Esophagus muscularis mucosa (tissue), 4 donors: Measurements from ENCODE around the gene DCDC2C. TPM values are rescaled to one million over a fixed set of nuclear protein-coding genes. Genes with fewer than 3 reads are reported as not detected.
A peak's percentile ranks its signal among the peaks of the same experiment; 100 is the strongest.

Source experiments
- DNase-seq: peaks from one replicate; pipeline ENCODE4 v3.0.0-alpha.2; 2017; ENCODE audit errors: extremely low spot score
- H3K27ac ChIP-seq, 4 donors: fragments of 200-600 bp; sonication (generic); replicated peaks in 1 of 4; 1 replicate in 3 of 4; 2 replicates in 1 of 4; pipeline ENCODE4 v1.5.1; 2016 to 2019; ENCODE audit warnings: mild to moderate bottlenecking in 1 of 4
- H3K27me3 ChIP-seq, 4 donors: fragments of 200-600 bp; sonication (generic); one replicate each; pipeline versions ENCODE4 v1.5.1 to v1.6.0; 2016 to 2019
- H3K36me3 ChIP-seq, 4 donors: fragments of 200-600 bp; sonication (generic); one replicate each; pipeline ENCODE4 v1.5.1; 2016 to 2019
- H3K4me1 ChIP-seq, 4 donors: fragments of 200-600 bp; sonication (generic); one replicate each; pipeline ENCODE4 v1.5.1; 2016 to 2019
- H3K4me3 ChIP-seq, 4 donors: fragments of 200-600 bp; sonication (generic); 1 replicate in 2 of 4; 2 replicates in 2 of 4; pipeline ENCODE4 v1.5.1; 2016 to 2019; ENCODE audit warnings: mild to moderate bottlenecking in 4 of 4, moderate library complexity in 1 of 4
- H3K9me3 ChIP-seq, 4 donors: fragments of 200-600 bp; sonication (generic); 1 replicate in 3 of 4; 2 replicates in 1 of 4; pipeline ENCODE4 v1.5.1; 2016 to 2019
- CTCF ChIP-seq, 3 experiments: fragments of 200-600 bp in 2 of 3; fragments of 450-650 bp in 1 of 3; sonication (generic) in 2 of 3; IDR thresholded peaks; one replicate each; pipeline ENCODE4 v1.5.1; 2017 to 2019; ENCODE audit warnings: antibody characterized with exemption in 3 of 3, mild to moderate bottlenecking in 2 of 3, moderate library complexity in 1 of 3
- EP300 ChIP-seq: sonication (generic); formaldehyde crosslinking; IDR thresholded peaks from one replicate; pipeline ENCODE4 v1.6.1; 2017; ENCODE audit warnings: antibody characterized with exemption
- POLR2A ChIP-seq: fragments of 450-650 bp; IDR thresholded peaks from one replicate; pipeline ENCODE4 v1.6.1; 2017; ENCODE audit warnings: antibody characterized with exemption, moderate library complexity, mild to moderate bottlenecking, low read depth
- POLR2AphosphoS5 ChIP-seq, 2 donors: sonication (generic); formaldehyde crosslinking; IDR thresholded peaks; one replicate each; pipeline ENCODE4 v1.6.1; 2017; ENCODE audit warnings: antibody characterized with exemption in 2 of 2
- WGBS: methylation state at CpG from one replicate; pipeline ENCODE4 v1.1.5; 2018; 5-methylcytosine and 5-hydroxymethylcytosine counted together
- intact Hi-C: fragments of 100-400 bp; cut with DNase I; formaldehyde crosslinking; loops from one replicate; pipeline ENCODE4 v1.15.1; 2023
- total RNA-seq, 4 donors: library from RNA; depleted of rRNA; stranded (reverse); fragments of >200 nt; gene quantifications; one replicate each; pipeline versions ENCODE4 v1.1.0 to v1.2.1, GENCODE V29; 2016

Gene DCDC2C
- total RNA-seq, 4 donors from 2014 or later: 0.83 TPM; not detected in 3

DNA sequence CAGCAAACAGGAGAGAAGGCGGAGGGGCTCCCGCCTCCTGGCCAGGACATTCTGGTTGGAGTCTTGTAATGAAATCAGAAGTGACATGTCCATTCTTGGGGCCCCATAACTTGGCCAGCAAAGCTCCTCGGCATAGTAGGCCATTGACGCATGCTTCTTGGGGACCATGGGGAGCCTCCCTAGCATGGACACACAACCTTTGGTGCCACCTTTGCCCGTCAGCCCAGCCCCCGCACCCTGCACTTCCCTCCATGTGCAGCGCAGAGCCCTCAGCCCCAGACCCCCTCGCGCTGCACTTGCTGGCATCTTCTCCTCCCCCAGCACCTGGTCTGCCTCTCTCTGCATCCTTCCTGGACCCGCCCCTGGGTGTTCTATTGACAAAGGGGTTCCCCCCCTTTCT lies 23.1 kb downstream of the DCDC2C start:
- TF ChIP-seq EP300: no peak
- TF ChIP-seq POLR2AphosphoS5 (IDR thresholded peaks at IDR 0.05): no peak
- TF ChIP-seq CTCF (IDR thresholded peaks at IDR 0.05): no peak
- TF ChIP-seq POLR2A: no peak
- Histone ChIP-seq H3K27ac (no peak overlapping the region), H3K4me3 (no peak overlapping the region)

GRCh38 chr2:3727397-3728045 lies 24.1 kb downstream of the DCDC2C start:
- no peak for DNase-seq
- H3K9me3 ChIP-seq: no peaks in the 10 kb centered on the region
- H3K4me3 ChIP-seq: peak overlapping the region in 1 of 4 donors; percentile 18
- H3K27ac ChIP-seq: no peak overlapping the region
- no peaks in the 10 kb centered on the region for H3K36me3 ChIP-seq
- intact Hi-C loops: no loop called here
- no peak for TF ChIP-seq POLR2A
- TF ChIP-seq CTCF (IDR thresholded peaks at IDR 0.05): no peak
- no peak for TF ChIP-seq EP300
- TF ChIP-seq POLR2AphosphoS5 (IDR thresholded peaks at IDR 0.05): no peak
- H3K27me3 ChIP-seq: peaks cover 0 to 36% (median 0%) of the 10 kb centered on the region in 4 donors
- 71% methylated on average over 9 of the region's 12 CpGs for WGBS
- H3K4me1 ChIP-seq: peaks cover 0 to 11% (median 7%) of the 10 kb centered on the region in 4 donors

More for the DNA sequence above, 23.1 kb downstream of the DCDC2C start:
- WGBS: 91% methylated on average over 9 of the region's 10 CpGs
- no peak for DNase-seq
- Histone ChIP-seq H3K36me3 (no peaks in the 10 kb centered on the region), H3K27me3 (peaks cover 0 to 36% (median 0%) of the 10 kb centered on the region in 4 donors), H3K9me3 (no peaks in the 10 kb centered on the region), H3K4me1 (peaks cover 0 to 11% (median 7%) of the 10 kb centered on the region in 4 donors)
- intact Hi-C loops: no loop called here

DNA sequence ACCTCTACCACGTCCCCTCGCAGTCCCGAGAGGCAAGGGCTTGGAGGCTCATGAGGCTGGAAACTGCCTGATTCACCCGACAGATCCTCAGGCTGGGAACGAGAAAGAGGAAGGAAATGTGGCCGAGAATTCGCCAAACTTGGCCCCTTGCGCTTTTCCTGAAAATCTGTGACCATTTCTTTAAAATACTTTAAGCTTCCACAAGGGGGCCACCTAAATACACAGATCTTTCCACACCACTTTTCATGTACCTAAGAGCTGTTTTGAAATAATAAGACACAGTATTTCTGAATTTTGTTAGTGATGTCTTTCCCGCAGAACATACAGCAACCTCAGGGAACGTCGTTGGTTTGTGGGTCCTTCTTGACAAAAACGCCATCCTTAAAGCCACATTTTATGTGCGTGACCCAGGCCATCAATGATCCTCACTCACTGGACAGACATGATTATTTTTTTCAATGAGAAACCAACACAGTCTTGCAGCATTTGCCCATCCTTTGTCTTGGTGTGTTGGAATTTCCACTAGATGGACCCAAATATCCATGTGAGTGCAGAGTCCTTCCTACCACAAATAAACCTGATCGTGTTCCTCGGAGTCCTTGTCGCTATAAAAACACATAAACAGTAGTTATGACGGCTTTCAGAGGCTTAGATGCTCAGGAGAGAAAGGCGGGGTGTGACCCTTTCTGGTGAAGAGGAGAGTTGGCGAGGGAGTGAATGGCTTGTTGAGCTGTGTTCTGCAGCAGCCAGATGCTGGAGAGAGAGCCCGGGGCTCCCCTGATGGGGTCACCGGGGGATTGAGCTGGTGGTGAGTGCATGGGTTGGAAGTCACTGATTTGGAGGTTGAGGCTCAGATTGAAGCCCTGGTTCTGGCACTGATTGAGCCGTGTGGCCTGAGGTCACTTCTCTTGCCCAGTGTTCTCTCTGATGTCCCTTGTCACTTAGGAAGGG lies 25.0 kb downstream of the DCDC2C start:
- Histone ChIP-seq H3K36me3 (no peaks in the 10 kb centered on the region), H3K27me3 (peaks cover 0 to 36% (median 0%) of the 10 kb centered on the region in 4 donors), H3K27ac (no peak overlapping the region), H3K9me3 (no peaks in the 10 kb centered on the region), H3K4me1 (peaks cover 0 to 11% (median 7%) of the 10 kb centered on the region in 4 donors), H3K4me3 (peak overlapping the region in 1 of 4 donors; percentile 18)
- TF ChIP-seq EP300 (no peak), POLR2A (no peak), POLR2AphosphoS5 (IDR thresholded peaks at IDR 0.05) (no peak), CTCF (IDR thresholded peaks at IDR 0.05) (peak; percentile 48 to 63 (median 54))
- intact Hi-C loops: no loop called here
- DNase-seq: no peak
- 30% methylated on average over 22 of the region's 22 CpGs for WGBS

DNA sequence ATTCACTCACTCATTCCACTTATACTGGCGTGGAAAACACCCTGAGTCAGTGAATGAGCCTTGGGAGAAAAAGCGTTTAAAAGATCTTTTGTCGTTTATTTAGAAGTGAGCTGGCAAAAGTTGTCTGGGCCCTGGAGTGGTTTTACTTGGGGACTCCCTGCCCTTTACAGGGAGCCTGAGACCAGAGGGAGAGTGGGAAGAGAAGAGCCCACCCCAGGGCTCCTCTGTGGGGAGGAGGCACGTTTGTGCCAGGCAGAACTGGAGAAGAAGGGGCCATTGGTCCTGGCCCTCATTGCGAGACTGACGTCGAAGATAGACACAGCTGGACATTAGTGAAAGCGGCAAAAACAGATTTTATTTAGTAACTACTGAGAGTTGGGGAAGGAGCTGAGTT lies 25.7 kb downstream of the DCDC2C start:
- H3K4me1 ChIP-seq: peaks cover 0 to 11% (median 7%) of the 10 kb centered on the region in 4 donors
- intact Hi-C loops: no loop called here
- no peaks in the 10 kb centered on the region for H3K9me3 ChIP-seq
- peaks cover 0 to 38% (median 0%) of the 10 kb centered on the region in 4 donors for H3K27me3 ChIP-seq
- H3K36me3 ChIP-seq: no peaks in the 10 kb centered on the region
- H3K4me3 ChIP-seq: no peak overlapping the region
- TF ChIP-seq POLR2AphosphoS5 (IDR thresholded peaks at IDR 0.05) (no peak), EP300 (no peak), CTCF (IDR thresholded peaks at IDR 0.05) (no peak), POLR2A (no peak)
- 92% methylated on average over 8 of the region's 8 CpGs for WGBS
- DNase-seq: no peak
- H3K27ac ChIP-seq: no peak overlapping the region
